OCI-LY7 (cell line): ENCODE measurements around the gene MFSD6. TPM values are rescaled to one million over a fixed set of nuclear protein-coding genes. Genes with fewer than 3 reads are reported as not detected.
"Not testable (repeated sequence)": the region's sequence is repeated elsewhere in the genome, so short reads cannot be mapped to it uniquely, and the experiment has no call there.

Experiments
- BruUV-seq: library from RNA; stranded (reverse); fragments of 400-500 nt; replicated peaks from 2 replicates; lab custom pipeline; 2021; lab: Mats Ljungman, UMichigan
- CTCF ChIA-PET: fragments of 300-600 bp; sonication (Branson Sonifier 250); formaldehyde crosslinking; loops from one replicate; lab custom pipeline; 2022; ENCODE audit warnings: antibody characterized with exemption; ENCODE audit not compliant: unreplicated experiment; lab: Charles Lee
- POLR2A ChIA-PET: fragments of 300-600 bp; sonication (Branson Sonifier 250); formaldehyde crosslinking; loops from one replicate; lab custom pipeline; 2022; ENCODE audit warnings: antibody characterized with exemption; lab: Charles Lee
- DNase-seq: peaks from one replicate; pipeline ENCODE4 v3.0.0-alpha.2; 2015; ENCODE audit warnings: low spot score
- H2AFZ ChIP-seq: fragments of 200-600 bp; sonication (generic), shearing (Covaris generic); 2 replicates; pipeline ENCODE4 v1.6.1; 2014; ENCODE audit warnings: mild to moderate bottlenecking, antibody characterized with exemption, low read length, moderate library complexity
- H3K27ac ChIP-seq: fragments of 200-600 bp; sonication (generic); 2 replicates; pipeline ENCODE4 v1.5.1; 2014; ENCODE audit warnings: mixed run types, low read depth, mild to moderate bottlenecking, moderate library complexity, low read length, inconsistent platforms; ENCODE audit not compliant: poor library complexity, severe bottlenecking
- H3K36me3 ChIP-seq: fragments of 200-600 bp; sonication (generic); 2 replicates; pipeline ENCODE4 v1.6.1; 2014; ENCODE audit warnings: mild to moderate bottlenecking, antibody characterized with exemption, low read length, moderate library complexity, mixed read lengths; ENCODE audit not compliant: insufficient read depth
- H3K4me1 ChIP-seq: fragments of 200-600 bp; sonication (generic); 2 replicates; pipeline ENCODE4 v1.5.1; 2014; ENCODE audit warnings: mild to moderate bottlenecking, low read length; ENCODE audit not compliant: insufficient read depth, poor library complexity, severe bottlenecking
- H3K4me2 ChIP-seq: fragments of 200-600 bp; sonication (generic); 2 replicates; pipeline ENCODE4 v1.6.1; 2014; ENCODE audit warnings: mild to moderate bottlenecking, low read length
- H3K4me3 ChIP-seq: fragments of 200-600 bp; sonication (generic); 2 replicates; pipeline ENCODE4 v1.5.1; 2014; ENCODE audit warnings: mild to moderate bottlenecking, low read depth, low read length; ENCODE audit not compliant: poor library complexity, severe bottlenecking
- H3K79me2 ChIP-seq: fragments of 200-600 bp; sonication (generic); 2 replicates; pipeline ENCODE4 v1.6.1; 2016; ENCODE audit warnings: low read depth, mild to moderate bottlenecking, low read length, moderate library complexity, mixed read lengths; ENCODE audit not compliant: insufficient read depth
- H3K9me2 ChIP-seq: fragments of 200-600 bp; sonication (generic); 2 replicates; pipeline ENCODE4 v1.6.1; 2016; ENCODE audit warnings: mild to moderate bottlenecking, low read length, mixed read lengths; ENCODE audit not compliant: insufficient read depth
- H3K9me3 ChIP-seq: fragments of 200-600 bp; sonication (generic); 2 replicates; pipeline ENCODE4 v1.6.1; 2014; ENCODE audit warnings: mild to moderate bottlenecking, mixed run types, low read length, mixed read lengths
- H4K20me1 ChIP-seq: fragments of 200-600 bp; sonication (generic); 2 replicates; pipeline ENCODE4 v1.6.1; 2014; ENCODE audit warnings: mild to moderate bottlenecking, antibody characterized with exemption, low read length, moderate library complexity, mixed read lengths; ENCODE audit not compliant: insufficient read depth
- EZH2phosphoT487 ChIP-seq: fragments of 200-600 bp; sonication (generic); IDR thresholded peaks from 2 replicates; pipeline ENCODE4 v1.6.1; 2018; ENCODE audit warnings: low read depth, borderline replicate concordance, mild to moderate bottlenecking, mixed run types, antibody characterized with exemption, low read length, moderate library complexity, mixed read lengths
- intact Hi-C: fragments of 100-400 bp; cut with micrococcal nuclease; formaldehyde crosslinking; loops from one replicate; pipeline ENCODE4 v1.10.0; 2022; ENCODE audit not compliant: unreplicated experiment
- total RNA-seq, 2 experiments: library from RNA; depleted of rRNA in 1 of 2; stranded (reverse); fragments of >200 nt in 1 of 2; shearing (Covaris generic) in 1 of 2; gene quantifications; 2 replicates each; pipeline ENCODE4 v1.2.3, GENCODE V29; 2014 to 2022
- TF ChIP-seq, protein P1 (sequence below): fragments of 200-600 bp; sonication (generic); conservative IDR thresholded peaks from 2 replicates; pipeline ENCODE4 v1.5.1; 2014; ENCODE audit warnings: mild to moderate bottlenecking, antibody characterized with exemption, low read length, moderate library complexity, mixed read lengths

The MFSD6 gene
- total RNA-seq, 2 experiments from 2014 or later = 8.3 to 19.5 TPM

GRCh38 chr2:190425221-190425866, 17.2 kb downstream of the MFSD6 start:
- TF ChIP-seq, protein P1, sequence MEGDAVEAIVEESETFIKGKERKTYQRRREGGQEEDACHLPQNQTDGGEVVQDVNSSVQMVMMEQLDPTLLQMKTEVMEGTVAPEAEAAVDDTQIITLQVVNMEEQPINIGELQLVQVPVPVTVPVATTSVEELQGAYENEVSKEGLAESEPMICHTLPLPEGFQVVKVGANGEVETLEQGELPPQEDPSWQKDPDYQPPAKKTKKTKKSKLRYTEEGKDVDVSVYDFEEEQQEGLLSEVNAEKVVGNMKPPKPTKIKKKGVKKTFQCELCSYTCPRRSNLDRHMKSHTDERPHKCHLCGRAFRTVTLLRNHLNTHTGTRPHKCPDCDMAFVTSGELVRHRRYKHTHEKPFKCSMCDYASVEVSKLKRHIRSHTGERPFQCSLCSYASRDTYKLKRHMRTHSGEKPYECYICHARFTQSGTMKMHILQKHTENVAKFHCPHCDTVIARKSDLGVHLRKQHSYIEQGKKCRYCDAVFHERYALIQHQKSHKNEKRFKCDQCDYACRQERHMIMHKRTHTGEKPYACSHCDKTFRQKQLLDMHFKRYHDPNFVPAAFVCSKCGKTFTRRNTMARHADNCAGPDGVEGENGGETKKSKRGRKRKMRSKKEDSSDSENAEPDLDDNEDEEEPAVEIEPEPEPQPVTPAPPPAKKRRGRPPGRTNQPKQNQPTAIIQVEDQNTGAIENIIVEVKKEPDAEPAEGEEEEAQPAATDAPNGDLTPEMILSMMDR = no peak
- TF ChIP-seq EZH2phosphoT487 = no peak
- Histone ChIP-seq H3K36me3 (no peaks in the 10 kb centered on the region), H3K27ac (no peak overlapping the region), H4K20me1 (no peaks in the 10 kb centered on the region), H2AFZ (no peak overlapping the region), H3K4me2 (no peak overlapping the region), H3K9me2 (no peaks in the 10 kb centered on the region), H3K79me2 (no peaks in the 10 kb centered on the region), H3K4me1 (no peaks in the 10 kb centered on the region), H3K4me3 (no peak overlapping the region), H3K9me3 (no peaks in the 10 kb centered on the region)
- intact Hi-C loops = no loop called here
- ChIA-PET CTCF (no interaction called here), POLR2A (interaction anchor here (0.8 to 1.7 kb wide), 2 partner anchors 15 to 22 kb away, joined by 5 read pairs; no protein-coding TSS in a partner anchor)
- no peak for DNase-seq
- BruUV-seq = no TSS peak

DNA sequence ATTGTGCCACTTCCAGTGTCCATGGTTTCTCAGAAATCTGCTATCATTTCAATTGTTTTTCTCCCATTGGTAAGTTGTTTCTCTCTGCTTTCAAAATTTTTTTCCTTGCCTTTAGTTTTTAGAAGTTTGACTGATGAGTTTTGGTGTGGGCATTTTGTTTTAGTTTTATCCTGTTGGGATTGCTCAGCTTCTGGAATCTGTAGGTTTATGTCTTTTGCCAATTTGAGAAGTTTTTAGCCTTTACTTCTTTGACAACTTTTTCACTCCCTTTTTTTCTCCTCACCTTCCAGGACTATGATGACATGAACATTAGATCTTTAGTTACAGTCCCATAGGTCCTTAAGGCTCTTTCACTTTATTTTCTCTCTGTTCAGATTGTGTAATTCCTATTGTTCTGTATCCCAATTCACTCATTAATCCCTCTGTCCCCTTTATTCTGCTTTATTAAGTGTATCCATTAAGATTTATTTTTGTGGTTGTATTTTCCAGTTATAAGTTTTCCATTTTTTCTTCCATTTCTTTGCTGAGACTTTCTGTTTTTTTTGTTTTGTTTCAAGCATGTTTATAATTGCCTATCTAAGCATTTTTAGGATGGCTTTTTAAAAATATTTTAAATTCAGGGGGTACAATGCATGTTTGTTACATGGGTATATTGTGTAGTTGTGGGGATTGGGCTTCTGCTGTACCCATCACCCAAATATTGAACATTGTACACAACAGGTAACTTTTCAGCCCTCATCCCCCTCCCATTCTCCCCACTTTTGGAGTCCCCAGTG, 17.9 kb downstream of the MFSD6 start:
- H3K4me2 ChIP-seq = no peak overlapping the region
- intact Hi-C loops = no loop called here

GRCh38 chr2:190430866-190431265, 22.7 kb downstream of the MFSD6 start:
- H3K79me2 ChIP-seq, intact Hi-C loops, H3K4me1 ChIP-seq, H3K9me3 ChIP-seq, POLR2A ChIA-PET, H3K27ac ChIP-seq, H4K20me1 ChIP-seq, H3K9me2 ChIP-seq, DNase-seq, H3K36me3 ChIP-seq, H2AFZ ChIP-seq, H3K4me3 ChIP-seq, H3K4me2 ChIP-seq, CTCF ChIA-PET, BruUV-seq: not testable (repeated sequence)

More for the DNA sequence above, 17.9 kb downstream of the MFSD6 start:
- TF ChIP-seq, protein P1 = no peak
- no peak for TF ChIP-seq EZH2phosphoT487
- Histone ChIP-seq H3K4me3 (no peak overlapping the region), H3K27ac (no peak overlapping the region), H3K9me3 (no peaks in the 10 kb centered on the region), H2AFZ (no peak overlapping the region), H4K20me1 (no peaks in the 10 kb centered on the region), H3K4me1 (no peaks in the 10 kb centered on the region), H3K79me2 (no peaks in the 10 kb centered on the region), H3K36me3 (no peaks in the 10 kb centered on the region), H3K9me2 (no peaks in the 10 kb centered on the region)
- POLR2A ChIA-PET = interaction anchor here (1.7 kb wide), 1 partner anchor 16 kb away, joined by 5 read pairs; no protein-coding TSS in a partner anchor
- no TSS peak for BruUV-seq
- DNase-seq = no peak
- CTCF ChIA-PET = no interaction called here
